ENCODE data around the gene MX1.

Gene MX1

GRCh38 chr21:41503331-41503730 lies 77.3 kb downstream of the MX1 start:
- no peaks in the 10 kb centered on the region for H4K20me1 ChIP-seq (ENCODE audit: insufficient read depth, low read length, poor library complexity, severe bottlenecking)
- H3K36me3 ChIP-seq (ENCODE audit: insufficient read depth, low read length): no peaks in the 10 kb centered on the region
- no peaks in the 10 kb centered on the region for H3F3A ChIP-seq (ENCODE audit: low read depth)
- no peak overlapping the region for H3K4me2 ChIP-seq (ENCODE audit: low read depth, low read length, poor library complexity, severe bottlenecking)
- no peak overlapping the region for H2AFZ ChIP-seq (ENCODE audit: low read length)
- TF ChIP-seq EZH2phosphoT487 (IDR thresholded peaks at IDR 0.05; ENCODE audit: borderline replicate concordance): no peak
- no peak for TF ChIP-seq CTCF (conservative IDR thresholded peaks at IDR 0.05; ENCODE audit: low read length)
- H3K9ac ChIP-seq (ENCODE audit: low read depth, low read length, poor library complexity, severe bottlenecking): no peak overlapping the region
- H3K9me2 ChIP-seq (replicated peaks; ENCODE audit: low read depth, low read length): no peaks in the 10 kb centered on the region
- H3K4me3 ChIP-seq (ENCODE audit: low read length, poor library complexity, severe bottlenecking): no peak overlapping the region
- H3K27me3 ChIP-seq (ENCODE audit: insufficient read depth, low read length, poor library complexity, severe bottlenecking): no peaks in the 10 kb centered on the region
- no peaks in the 10 kb centered on the region for H3K4me1 ChIP-seq (ENCODE audit: insufficient read depth, low read length, poor library complexity, severe bottlenecking)
- no peaks in the 10 kb centered on the region for H3K79me2 ChIP-seq (ENCODE audit: insufficient read depth, low read length)
- no peaks in the 10 kb centered on the region for H3K9me3 ChIP-seq (ENCODE audit: insufficient read depth, low read depth, low read length)

GRCh38 chr21:41504030-41504429 lies 78.0 kb downstream of the MX1 start:
- Histone ChIP-seq H2AFZ (ENCODE audit: low read length) (no peak overlapping the region), H3K9me3 (ENCODE audit: insufficient read depth, low read depth, low read length) (no peaks in the 10 kb centered on the region), H3F3A (ENCODE audit: low read depth) (no peaks in the 10 kb centered on the region), H4K20me1 (ENCODE audit: insufficient read depth, low read length, poor library complexity, severe bottlenecking) (no peaks in the 10 kb centered on the region), H3K9ac (ENCODE audit: low read depth, low read length, poor library complexity, severe bottlenecking) (no peak overlapping the region), H3K27me3 (ENCODE audit: insufficient read depth, low read length, poor library complexity, severe bottlenecking) (no peaks in the 10 kb centered on the region), H3K4me3 (ENCODE audit: low read length, poor library complexity, severe bottlenecking) (no peak overlapping the region), H3K36me3 (ENCODE audit: insufficient read depth, low read length) (no peaks in the 10 kb centered on the region), H3K9me2 (replicated peaks; ENCODE audit: low read depth, low read length) (no peaks in the 10 kb centered on the region), H3K4me1 (ENCODE audit: insufficient read depth, low read length, poor library complexity, severe bottlenecking) (no peaks in the 10 kb centered on the region), H3K79me2 (ENCODE audit: insufficient read depth, low read length) (no peaks in the 10 kb centered on the region), H3K4me2 (ENCODE audit: low read depth, low read length, poor library complexity, severe bottlenecking) (no peak overlapping the region)
- no peak for TF ChIP-seq EZH2phosphoT487 (IDR thresholded peaks at IDR 0.05; ENCODE audit: borderline replicate concordance)
- no peak for TF ChIP-seq CTCF (conservative IDR thresholded peaks at IDR 0.05; ENCODE audit: low read length)

GRCh38 chr21:41506005-41506594 lies 80.1 kb downstream of the MX1 start:
- TF ChIP-seq CTCF (conservative IDR thresholded peaks at IDR 0.05; ENCODE audit: low read length) (no peak), EZH2phosphoT487 (IDR thresholded peaks at IDR 0.05; ENCODE audit: borderline replicate concordance) (no peak)
- Histone ChIP-seq H3K9ac (ENCODE audit: low read depth, low read length, poor library complexity, severe bottlenecking) (no peak overlapping the region), H3K27me3 (ENCODE audit: insufficient read depth, low read length, poor library complexity, severe bottlenecking) (no peaks in the 10 kb centered on the region), H3F3A (ENCODE audit: low read depth) (no peaks in the 10 kb centered on the region), H3K9me3 (ENCODE audit: insufficient read depth, low read depth, low read length) (no peaks in the 10 kb centered on the region), H3K4me3 (ENCODE audit: low read length, poor library complexity, severe bottlenecking) (no peak overlapping the region), H3K36me3 (ENCODE audit: insufficient read depth, low read length) (no peaks in the 10 kb centered on the region), H2AFZ (ENCODE audit: low read length) (no peak overlapping the region), H3K79me2 (ENCODE audit: insufficient read depth, low read length) (no peaks in the 10 kb centered on the region), H4K20me1 (ENCODE audit: insufficient read depth, low read length, poor library complexity, severe bottlenecking) (no peaks in the 10 kb centered on the region), H3K9me2 (replicated peaks; ENCODE audit: low read depth, low read length) (no peaks in the 10 kb centered on the region), H3K4me1 (ENCODE audit: insufficient read depth, low read length, poor library complexity, severe bottlenecking) (no peaks in the 10 kb centered on the region), H3K4me2 (ENCODE audit: low read depth, low read length, poor library complexity, severe bottlenecking) (no peak overlapping the region)

Data from Loucy (cell line).